Nephron (organoid): Measurements from ENCODE around the gene AATF.
A peak's percentile ranks its signal among the peaks of the same experiment; 100 is the strongest.

Experiments used
- H3K27ac Mint-ChIP-seq, 3 experiments: 2 replicates each; pipeline ENCODE4 v1.8.0; 2020; ENCODE audit warnings: mixed read lengths in 3 of 3, mild to moderate bottlenecking in 2 of 3, moderate library complexity in 1 of 3
- H3K27me3 Mint-ChIP-seq: 2 replicates; pipeline ENCODE4 v1.8.0; 2021; ENCODE audit warnings: low read depth, mild to moderate bottlenecking, moderate library complexity, mixed read lengths
- H3K36me3 Mint-ChIP-seq: 2 replicates; pipeline ENCODE4 v1.8.0; 2020; ENCODE audit warnings: low read depth, mixed read lengths
- H3K4me1 Mint-ChIP-seq: 2 replicates; pipeline ENCODE4 v1.8.0; 2020; ENCODE audit warnings: mixed read lengths
- H3K4me3 Mint-ChIP-seq, 3 experiments: 2 replicates each; pipeline ENCODE4 v1.8.0; 2020; ENCODE audit warnings: mild to moderate bottlenecking in 3 of 3, mixed read lengths in 3 of 3, moderate library complexity in 2 of 3
- H3K9me3 Mint-ChIP-seq: 2 replicates; pipeline ENCODE4 v1.8.0; 2020; ENCODE audit warnings: mixed read lengths
- TF ChIP-seq, protein P1 (sequence below), 3 experiments: fragments of 200-600 bp; sonication (generic); IDR thresholded peaks; one replicate each; pipeline ENCODE4 v1.5.0; 2021; ENCODE audit warnings: antibody characterized with exemption in 3 of 3; ENCODE audit not compliant: unreplicated experiment in 3 of 3

Gene AATF

DNA sequence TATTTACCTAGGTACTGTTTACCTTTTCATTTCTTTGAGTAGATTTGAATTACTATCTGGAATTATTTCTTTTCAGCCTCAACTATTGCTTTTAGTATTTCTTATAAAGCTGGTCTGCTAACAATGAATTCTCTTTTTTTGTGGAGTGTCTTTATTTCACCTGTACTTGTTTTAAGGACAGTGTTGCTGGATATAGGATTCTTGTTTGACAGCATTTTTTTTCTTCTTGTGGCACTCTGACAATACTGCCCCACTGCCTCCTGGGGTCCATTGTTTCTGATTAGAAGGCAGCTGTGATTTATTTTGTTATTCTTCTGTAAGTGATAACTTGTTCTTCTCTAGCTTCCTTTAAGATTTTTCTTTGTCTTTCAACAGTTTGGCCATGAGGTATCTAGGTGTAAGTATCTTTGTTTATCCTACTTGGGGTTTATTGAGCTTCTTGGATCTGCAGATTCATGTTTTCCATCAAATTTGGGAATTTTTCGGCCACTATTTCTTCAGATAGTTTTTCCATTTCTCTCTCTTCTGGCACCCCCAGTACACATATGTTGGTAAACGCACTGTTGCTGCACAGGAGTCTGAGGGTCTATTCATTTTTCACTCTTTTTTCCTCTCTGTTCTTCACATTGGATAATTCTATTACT lies 130.4 kb downstream of the AATF start:
- H3K4me1 Mint-ChIP-seq = peaks cover 13% of the 10 kb centered on the region
- TF ChIP-seq, protein P1, sequence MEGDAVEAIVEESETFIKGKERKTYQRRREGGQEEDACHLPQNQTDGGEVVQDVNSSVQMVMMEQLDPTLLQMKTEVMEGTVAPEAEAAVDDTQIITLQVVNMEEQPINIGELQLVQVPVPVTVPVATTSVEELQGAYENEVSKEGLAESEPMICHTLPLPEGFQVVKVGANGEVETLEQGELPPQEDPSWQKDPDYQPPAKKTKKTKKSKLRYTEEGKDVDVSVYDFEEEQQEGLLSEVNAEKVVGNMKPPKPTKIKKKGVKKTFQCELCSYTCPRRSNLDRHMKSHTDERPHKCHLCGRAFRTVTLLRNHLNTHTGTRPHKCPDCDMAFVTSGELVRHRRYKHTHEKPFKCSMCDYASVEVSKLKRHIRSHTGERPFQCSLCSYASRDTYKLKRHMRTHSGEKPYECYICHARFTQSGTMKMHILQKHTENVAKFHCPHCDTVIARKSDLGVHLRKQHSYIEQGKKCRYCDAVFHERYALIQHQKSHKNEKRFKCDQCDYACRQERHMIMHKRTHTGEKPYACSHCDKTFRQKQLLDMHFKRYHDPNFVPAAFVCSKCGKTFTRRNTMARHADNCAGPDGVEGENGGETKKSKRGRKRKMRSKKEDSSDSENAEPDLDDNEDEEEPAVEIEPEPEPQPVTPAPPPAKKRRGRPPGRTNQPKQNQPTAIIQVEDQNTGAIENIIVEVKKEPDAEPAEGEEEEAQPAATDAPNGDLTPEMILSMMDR (IDR thresholded peaks at IDR 0.05; ENCODE audit: unreplicated experiment in 3 of 3) = no peak
- H3K9me3 Mint-ChIP-seq = peaks cover 11% of the 10 kb centered on the region
- H3K27ac Mint-ChIP-seq = no peak overlapping the region
- peaks cover 14% of the 10 kb centered on the region for H3K36me3 Mint-ChIP-seq
- no peak overlapping the region for H3K4me3 Mint-ChIP-seq
- H3K27me3 Mint-ChIP-seq = no peaks in the 10 kb centered on the region

DNA sequence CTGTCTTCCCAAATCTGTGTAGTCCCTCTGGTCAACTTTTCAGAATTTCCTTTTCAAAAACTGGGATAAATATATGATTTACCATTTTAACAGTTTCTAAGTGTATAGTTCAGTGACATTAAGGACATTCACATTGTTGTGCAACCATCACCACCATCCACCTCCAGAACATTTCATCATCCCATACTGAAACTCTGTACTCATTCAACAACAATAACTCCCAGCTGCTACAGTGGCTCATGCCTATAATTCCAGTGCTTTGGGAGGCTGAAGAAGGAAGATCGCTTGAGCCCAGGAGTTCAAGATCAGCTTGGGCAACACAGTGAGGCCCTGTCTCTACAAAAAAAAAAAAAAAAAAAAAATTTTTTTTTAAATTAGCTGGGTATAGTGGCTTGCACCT lies 131.0 kb downstream of the AATF start:
- Mint-ChIP-seq H3K9me3 (peaks cover 11% of the 10 kb centered on the region), H3K4me1 (peaks cover 17% of the 10 kb centered on the region), H3K36me3 (peaks cover 15% of the 10 kb centered on the region), H3K4me3 (no peak overlapping the region), H3K27ac (no peak overlapping the region), H3K27me3 (no peaks in the 10 kb centered on the region)
- TF ChIP-seq, protein P1 (IDR thresholded peaks at IDR 0.05; ENCODE audit: unreplicated experiment in 3 of 3) = no peak

DNA sequence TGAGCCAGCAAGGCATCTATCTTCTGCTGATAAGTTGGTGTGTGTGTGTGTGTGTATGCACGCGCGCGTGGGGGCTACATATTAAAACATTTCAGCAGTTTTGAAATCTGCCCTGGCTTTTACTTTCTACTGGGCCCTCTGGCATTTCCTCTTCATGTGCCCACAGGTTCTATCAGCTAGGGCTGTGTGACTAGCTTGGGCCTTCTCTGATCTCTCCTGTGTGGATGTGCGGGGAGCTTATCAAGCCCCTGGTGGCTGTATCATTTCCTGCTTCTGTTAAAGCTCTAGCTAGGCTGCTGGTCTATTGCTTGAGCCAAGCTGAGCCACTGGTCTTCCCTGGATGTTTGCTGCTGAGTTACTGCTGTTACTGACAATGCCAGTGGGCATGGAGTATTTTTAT lies 132.5 kb downstream of the AATF start:
- no peak overlapping the region for H3K4me3 Mint-ChIP-seq
- H3K9me3 Mint-ChIP-seq = peaks cover 11% of the 10 kb centered on the region
- TF ChIP-seq, protein P1 (IDR thresholded peaks at IDR 0.05; ENCODE audit: unreplicated experiment in 3 of 3) = no peak
- H3K27me3 Mint-ChIP-seq = no peaks in the 10 kb centered on the region
- peaks cover 17% of the 10 kb centered on the region for H3K4me1 Mint-ChIP-seq
- H3K27ac Mint-ChIP-seq = no peak overlapping the region
- peaks cover 25% of the 10 kb centered on the region for H3K36me3 Mint-ChIP-seq

DNA sequence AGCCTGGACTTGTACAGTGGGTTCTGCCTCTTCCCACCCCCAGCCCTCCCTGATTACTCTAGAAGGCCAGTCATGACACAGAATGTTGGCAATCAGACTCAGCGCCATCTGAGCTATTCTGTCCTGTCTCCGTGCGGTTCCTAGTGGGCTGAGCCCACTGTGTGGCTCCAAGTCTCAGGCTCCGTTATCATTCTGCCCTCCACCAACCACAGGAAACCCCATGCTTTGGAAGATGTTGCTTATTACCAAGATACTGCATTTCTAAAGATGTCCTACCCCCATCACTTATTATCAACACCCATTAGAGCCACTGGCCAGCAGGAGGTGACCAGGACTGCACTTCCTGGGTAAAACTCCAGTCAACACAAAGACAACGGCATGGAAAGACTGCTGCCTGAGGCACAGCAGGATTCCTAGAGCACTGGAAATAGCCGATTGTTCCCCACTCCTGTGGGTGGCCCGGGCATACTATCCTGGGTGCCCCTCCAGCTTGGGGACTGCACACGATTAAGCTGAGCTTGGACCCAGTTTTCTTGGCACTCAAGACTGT lies 133.6 kb downstream of the AATF start:
- H3K27me3 Mint-ChIP-seq = no peaks in the 10 kb centered on the region
- H3K27ac Mint-ChIP-seq = no peak overlapping the region
- H3K4me3 Mint-ChIP-seq = no peak overlapping the region
- peaks cover 35% of the 10 kb centered on the region for H3K36me3 Mint-ChIP-seq
- peaks cover 17% of the 10 kb centered on the region for H3K4me1 Mint-ChIP-seq
- TF ChIP-seq, protein P1 (IDR thresholded peaks at IDR 0.05; ENCODE audit: unreplicated experiment in 3 of 3) = no peak
- H3K9me3 Mint-ChIP-seq = peaks cover 11% of the 10 kb centered on the region

DNA sequence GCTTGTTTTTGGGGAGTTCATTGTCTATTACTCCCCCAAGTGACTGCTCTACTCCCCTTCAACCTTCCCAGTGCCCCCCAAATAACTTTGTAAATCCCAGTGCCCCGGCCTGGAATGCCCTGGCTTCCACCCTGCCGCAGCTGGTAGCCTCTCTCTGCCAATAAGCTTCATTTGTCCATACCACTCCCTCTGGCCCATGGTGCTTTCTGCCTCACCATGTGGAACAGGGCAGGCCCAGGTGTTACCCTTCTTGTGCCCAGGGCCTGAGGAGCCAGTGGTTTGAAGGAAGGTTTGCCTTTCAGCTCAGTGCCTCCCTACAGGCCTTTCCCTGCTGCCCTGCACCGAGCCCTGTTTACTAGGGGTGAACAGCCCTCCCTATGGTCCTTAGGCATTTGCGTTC lies 134.2 kb downstream of the AATF start:
- Mint-ChIP-seq H3K27me3 (no peaks in the 10 kb centered on the region), H3K9me3 (peaks cover 11% of the 10 kb centered on the region), H3K36me3 (peaks cover 40% of the 10 kb centered on the region), H3K27ac (peak overlapping the region in 2 of 3 experiments; percentile 19 to 60), H3K4me3 (no peak overlapping the region), H3K4me1 (peaks cover 17% of the 10 kb centered on the region)
- TF ChIP-seq, protein P1 (IDR thresholded peaks at IDR 0.05; ENCODE audit: unreplicated experiment in 3 of 3) = no peak

DNA sequence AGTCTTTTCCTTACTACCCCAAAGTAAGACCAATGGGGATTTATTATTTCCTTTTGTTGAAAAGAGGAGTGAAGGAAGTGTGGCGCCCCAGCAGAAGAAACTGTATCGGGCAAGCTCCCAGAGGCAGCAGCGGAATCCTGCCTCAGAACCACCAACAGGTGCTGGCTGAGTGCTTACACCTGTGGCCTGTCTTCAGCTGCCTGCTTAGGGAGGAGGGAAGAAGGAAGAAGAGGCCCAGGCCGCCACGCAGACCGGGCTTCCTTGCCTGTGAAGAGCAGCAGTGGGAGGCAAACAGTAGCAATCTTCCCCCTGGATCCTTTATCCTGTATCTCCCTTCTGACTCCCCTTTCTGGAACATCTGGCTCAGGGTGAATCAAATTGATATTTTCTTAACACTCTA lies 134.7 kb downstream of the AATF start:
- Mint-ChIP-seq H3K27ac (peak overlapping the region in 2 of 3 experiments; percentile 19 to 60), H3K36me3 (peaks cover 45% of the 10 kb centered on the region), H3K27me3 (no peaks in the 10 kb centered on the region), H3K4me1 (peaks cover 17% of the 10 kb centered on the region), H3K9me3 (peaks cover 11% of the 10 kb centered on the region), H3K4me3 (no peak overlapping the region)
- TF ChIP-seq, protein P1 (IDR thresholded peaks at IDR 0.05; ENCODE audit: unreplicated experiment in 3 of 3) = no peak
